ENCODE results near the gene PSMC5. TPM values are rescaled to one million over a fixed set of nuclear protein-coding genes. Genes with fewer than 3 reads are reported as not detected.

PSMC5 gene
- total and polyA plus RNA-seq, 9 of the 15 experiments (the other 6 are each of a cell fraction or from before 2014, with no cell fraction given), result 89.2 to 393 (median 161) TPM

DNA sequence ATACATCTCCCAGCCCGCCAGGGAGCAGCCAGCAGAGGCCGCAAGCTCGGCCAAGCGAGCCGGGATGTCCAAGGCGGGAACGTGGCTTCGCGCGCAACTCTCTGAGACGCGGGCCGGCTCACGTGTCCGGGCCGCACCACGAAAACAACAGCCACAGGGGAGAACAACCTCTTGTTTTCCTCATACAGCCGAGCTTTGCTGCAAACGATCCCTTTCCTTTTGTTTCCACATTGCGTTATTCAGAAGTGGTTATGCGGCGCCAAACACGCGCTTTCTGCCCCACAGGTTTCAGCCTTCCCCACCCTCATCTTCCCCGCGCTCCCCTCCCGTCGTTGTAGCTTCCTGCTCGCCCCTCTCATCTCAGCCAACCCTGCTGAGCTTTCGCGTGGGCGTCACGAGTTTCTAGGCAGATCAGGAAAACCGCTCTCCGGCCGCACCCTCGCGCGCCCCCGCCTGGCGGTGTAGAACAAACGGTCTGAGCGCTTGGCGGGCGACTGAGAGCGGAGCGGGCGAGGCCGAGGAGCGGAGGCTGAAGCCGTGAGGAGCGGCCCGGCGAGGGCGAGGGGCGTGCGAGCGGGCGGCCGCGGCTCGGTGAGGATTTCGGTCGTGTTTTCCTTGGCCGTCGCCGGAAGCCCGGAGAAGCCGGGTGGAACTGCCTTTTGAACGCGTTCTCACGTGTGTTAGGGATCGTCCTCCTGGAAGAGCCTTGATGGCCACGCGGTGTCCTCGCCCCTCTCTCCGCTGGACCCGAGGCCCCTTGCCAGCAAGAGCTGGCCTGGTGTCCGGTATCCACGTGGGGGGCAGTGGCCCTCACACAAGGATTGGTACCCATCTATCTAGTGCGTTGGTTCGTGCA is 21.8 kb downstream of the PSMC5 start (continued):
- TF ChIP-seq, protein P1, sequence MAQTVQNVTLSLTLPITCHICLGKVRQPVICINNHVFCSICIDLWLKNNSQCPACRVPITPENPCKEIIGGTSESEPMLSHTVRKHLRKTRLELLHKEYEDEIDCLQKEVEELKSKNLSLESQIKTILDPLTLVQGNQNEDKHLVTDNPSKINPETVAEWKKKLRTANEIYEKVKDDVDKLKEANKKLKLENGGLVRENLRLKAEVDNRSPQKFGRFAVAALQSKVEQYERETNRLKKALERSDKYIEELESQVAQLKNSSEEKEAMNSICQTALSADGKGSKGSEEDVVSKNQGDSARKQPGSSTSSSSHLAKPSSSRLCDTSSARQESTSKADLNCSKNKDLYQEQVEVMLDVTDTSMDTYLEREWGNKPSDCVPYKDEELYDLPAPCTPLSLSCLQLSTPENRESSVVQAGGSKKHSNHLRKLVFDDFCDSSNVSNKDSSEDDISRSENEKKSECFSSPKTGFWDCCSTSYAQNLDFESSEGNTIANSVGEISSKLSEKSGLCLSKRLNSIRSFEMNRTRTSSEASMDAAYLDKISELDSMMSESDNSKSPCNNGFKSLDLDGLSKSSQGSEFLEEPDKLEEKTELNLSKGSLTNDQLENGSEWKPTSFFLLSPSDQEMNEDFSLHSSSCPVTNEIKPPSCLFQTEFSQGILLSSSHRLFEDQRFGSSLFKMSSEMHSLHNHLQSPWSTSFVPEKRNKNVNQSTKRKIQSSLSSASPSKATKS (CRISPR knock-in tag; IDR thresholded peaks at IDR 0.05), result no peak
- peak; percentile 55; the same call in 1 of the 2 replicates for TF ChIP-seq ZNF830 (CRISPR knock-in tag; IDR thresholded peaks at IDR 0.05)
- TF ChIP-seq, protein P2, sequence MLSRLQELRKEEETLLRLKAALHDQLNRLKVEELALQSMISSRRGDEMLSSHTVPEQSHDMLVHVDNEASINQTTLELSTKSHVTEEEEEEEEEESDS (CRISPR knock-in tag; IDR thresholded peaks at IDR 0.05), result no peak
- no peak; the same call in 1 of the 2 replicates for TF ChIP-seq HLTF (IDR thresholded peaks at IDR 0.05)
- TF ChIP-seq ZFPM2 (CRISPR knock-in tag; IDR thresholded peaks at IDR 0.05), result no peak
- peak; percentile 92 for TF ChIP-seq E2F4 (CRISPR knock-in tag; IDR thresholded peaks at IDR 0.05; ENCODE audit: low read depth)
- no peak for TF ChIP-seq ZFP1 (CRISPR knock-in tag; IDR thresholded peaks at IDR 0.05)

Measured in K562 (cell line).